Stimulated activated CD4-positive, alpha-beta T cell treated with anti-CD3 and anti-CD28 coated beads, TNF-alpha, amount 100 ng/mL, for 24 hours (primary cell): Measurements from ENCODE around the gene CEBPB.
"Not testable (repeated sequence)": the region's sequence is repeated elsewhere in the genome, so short reads cannot be mapped to it uniquely, and the experiment has no call there.

Experiments used
- DNase-seq, 3 experiments: peaks; one replicate each; pipeline ENCODE4 v3.0.0-alpha.2; 2020; ENCODE audit warnings: low read depth in 3 of 3

CEBPB gene

DNA sequence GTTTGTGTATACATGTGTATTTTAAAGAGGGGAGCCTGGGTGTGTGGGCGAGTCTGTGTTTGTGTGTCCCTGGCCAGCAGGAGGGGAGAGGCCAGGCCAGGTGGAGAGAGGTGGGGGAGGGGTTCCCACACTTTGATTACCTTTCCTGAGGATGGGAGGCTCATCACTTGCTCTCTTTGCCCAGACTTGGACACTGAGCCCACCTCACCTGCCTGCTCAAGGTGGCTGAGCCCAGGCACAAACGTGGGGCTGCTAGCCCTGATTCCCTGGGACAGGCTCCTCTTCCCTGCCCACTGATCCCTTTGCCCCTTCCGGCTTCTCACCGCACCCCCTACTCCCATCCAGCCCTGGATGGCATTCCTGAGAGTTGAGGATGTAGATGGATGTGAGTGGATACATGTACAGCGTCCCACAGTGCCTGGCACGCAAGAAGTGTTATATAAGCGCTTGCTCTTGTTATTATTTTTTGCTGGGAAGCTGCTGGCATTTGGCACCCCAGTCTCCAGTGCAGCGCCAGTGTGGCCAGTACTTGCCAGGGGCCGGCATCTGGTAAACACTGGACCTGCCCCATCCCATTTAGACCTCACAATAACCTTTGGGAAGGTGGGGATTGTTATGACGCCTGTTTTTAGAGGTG is 2.7 kb downstream of the CEBPB start:
- DNase-seq, result no peak

DNA sequence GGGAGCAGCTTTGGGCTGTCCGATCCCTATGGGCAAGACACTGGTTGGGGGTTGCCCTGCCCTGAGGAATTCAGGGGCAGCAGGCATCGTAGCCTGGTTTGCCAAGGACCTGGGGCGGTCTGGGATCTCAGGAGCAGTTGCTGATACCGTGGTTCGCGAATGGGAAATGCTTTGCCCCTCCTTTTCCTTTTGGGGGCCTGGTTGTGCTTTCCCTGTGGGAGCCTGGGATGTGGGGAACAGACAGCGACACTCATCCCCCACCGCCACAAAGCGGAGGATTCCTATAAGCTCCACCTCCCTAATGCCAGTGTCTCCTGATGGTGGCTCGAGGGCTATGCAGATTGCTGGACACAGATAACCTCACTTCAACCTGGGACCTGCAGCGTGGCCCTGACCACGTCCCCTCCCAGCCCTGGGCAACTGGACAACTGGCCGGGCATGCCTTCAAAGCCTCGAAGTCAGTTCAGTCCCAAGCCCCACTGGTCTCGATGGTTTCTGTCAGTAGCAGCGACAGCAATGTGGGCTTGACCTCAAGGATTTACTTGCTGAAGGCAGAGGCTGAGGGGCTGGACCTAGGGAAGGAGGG is 3.3 kb downstream of the CEBPB start:
- no peak for DNase-seq

DNA sequence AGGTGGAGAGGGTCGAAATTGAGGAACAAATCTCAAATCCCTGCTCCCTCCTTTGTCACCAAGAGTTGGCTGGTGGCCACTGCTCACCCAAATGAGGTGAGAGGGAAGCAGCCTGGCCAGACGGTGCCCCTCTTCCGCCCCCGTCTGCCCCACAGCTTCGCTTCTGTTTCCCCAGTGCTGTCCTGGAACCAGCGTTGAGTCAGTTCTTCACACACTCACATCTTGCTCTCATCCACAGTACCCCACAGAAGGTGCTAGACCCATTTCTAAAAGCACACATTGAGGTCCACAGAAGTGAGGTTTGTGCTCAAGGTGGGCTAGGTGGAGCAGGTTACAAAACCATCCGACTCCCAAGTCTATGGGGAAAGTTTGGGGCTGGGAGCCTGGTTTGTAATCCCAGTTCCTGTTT is 3.8 kb downstream of the CEBPB start:
- no peak for DNase-seq

DNA sequence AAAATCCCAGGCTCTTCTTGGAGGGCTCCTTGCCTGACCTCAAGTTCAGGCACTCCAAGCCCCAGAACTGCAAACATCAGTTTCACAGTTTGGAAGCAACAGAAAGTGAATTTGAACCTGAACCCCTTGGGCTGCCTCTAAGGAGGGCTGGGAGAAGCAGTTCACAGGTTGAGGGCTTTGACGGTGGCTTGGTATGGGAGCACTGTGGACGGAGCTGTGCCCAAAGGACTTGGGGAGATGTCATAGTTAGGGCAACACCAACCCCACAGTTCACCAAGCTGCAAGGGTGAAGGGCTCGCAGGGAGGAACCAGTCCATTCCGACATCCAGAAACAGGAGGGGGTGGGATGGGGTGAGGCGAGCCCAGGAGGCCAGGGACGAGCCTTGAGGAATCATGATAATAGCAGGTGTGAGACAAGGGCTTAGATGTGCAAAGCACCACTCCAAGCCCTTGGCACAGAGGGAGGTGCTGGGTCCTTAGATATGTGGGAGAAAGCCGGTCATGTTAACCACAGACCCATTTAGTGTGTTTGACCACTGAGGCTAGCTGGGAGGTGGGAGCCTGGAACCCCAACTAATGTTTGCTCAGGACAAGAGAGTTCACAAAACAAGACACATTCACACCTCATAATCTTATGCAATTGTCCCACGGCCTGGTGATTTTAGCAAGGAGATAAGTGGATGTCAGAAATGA is 4.3 kb downstream of the CEBPB start:
- DNase-seq, result no peak

DNA sequence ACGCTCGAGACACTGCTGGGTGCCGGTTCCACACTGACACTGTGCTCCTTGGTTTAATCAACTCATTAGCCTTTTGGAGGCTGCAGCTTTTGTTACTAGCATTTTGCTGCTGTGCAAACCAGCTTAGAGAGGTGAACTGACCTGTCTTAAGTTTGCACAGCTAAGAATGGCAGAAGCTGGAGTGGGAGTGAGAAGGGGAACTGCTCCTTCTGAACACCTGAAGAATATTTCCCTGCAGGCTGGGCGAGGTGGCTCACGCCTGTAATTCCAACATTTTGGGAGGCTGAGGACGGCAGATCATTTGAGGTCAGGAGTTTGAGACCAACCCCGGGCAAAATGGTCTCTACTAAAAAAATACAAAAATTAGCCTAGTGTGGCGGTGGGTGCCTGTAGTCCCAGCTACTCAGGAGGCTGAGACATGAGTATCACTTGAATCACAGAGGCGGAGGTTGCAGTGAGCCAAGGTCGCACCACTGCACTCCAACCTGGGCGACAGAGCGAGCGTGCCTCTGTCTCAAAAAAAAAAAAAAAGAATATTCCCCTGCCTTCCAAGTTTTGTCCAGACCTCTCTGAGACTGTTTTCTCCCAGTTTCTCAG is 5.0 kb downstream of the CEBPB start:
- DNase-seq, result no peak

DNA sequence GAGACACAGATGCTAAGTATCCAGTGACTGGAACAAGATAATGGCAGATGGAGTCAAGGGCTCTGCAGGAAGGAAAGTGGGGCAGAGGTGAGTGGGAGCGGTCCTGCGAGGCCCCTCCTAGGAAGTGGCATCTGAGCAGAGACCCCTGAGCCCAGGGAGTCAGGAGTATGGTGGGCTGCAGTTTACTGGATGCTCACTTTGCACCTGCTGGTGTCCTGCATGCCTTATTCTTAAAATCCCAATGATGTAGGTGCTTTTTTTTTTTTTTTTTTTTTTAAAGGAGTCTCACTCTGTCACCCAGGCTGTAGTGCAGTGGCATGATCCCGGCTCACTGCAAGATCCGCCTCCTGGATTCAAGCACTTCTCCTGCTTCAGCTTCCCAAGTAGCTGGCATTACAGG is 5.6 kb downstream of the CEBPB start:
- no peak for DNase-seq

DNA sequence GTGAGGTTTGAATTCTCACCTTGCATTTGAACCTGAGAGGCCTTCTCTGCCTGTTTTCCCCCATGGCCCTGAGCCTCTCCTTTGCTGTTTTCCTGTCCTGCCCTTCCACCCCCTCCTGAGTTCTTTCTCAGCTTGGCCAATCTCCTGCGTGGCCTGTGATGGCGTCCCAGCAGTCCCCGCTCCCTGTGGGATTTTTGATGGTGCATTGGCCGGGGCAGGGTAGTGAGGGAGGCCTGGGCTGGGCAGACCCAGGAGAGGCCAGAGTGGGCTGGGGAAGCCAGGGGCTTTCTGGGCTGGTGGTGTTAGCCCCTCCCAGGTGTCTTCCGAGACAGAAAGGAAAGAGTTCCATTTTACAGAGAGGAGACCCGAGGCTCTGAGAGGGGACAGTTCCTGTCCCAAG is 6.3 kb downstream of the CEBPB start:
- DNase-seq, result no peak

DNA sequence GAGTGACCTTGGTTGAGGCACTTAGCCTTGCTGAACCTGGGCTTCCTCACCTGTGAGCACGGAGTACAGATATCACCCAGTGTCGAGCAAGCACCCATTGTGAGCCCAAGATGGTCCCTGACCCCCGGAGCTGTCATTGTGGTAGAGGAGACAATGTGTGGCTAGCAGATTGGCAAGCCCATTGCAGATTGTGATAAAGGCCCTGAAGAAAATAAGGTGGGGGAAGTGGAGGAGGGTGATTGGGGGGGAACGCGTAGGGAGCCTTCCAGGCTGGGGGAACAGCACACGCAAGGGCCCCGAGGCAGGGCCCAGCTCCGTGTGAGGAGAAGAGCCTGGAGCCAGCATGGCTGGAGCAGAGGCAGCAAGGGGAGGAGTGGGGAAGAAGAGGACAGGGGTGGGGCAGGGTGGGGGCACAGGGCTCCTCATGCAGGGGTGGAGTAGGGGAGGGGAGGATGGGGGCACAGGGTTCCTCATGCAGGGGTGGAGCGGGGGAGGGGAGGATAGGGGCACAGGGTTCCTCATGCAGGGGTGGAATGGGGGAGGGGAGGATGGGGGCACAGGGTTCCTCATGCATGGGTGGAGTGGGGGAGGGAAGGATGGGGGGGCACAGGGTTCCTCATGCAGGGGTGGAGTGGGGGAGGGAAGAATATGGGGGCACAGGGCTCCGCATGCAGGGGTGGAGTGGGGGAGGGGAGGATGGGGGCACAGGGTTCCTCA is 7.0 kb downstream of the CEBPB start:
- no peak for DNase-seq

DNA sequence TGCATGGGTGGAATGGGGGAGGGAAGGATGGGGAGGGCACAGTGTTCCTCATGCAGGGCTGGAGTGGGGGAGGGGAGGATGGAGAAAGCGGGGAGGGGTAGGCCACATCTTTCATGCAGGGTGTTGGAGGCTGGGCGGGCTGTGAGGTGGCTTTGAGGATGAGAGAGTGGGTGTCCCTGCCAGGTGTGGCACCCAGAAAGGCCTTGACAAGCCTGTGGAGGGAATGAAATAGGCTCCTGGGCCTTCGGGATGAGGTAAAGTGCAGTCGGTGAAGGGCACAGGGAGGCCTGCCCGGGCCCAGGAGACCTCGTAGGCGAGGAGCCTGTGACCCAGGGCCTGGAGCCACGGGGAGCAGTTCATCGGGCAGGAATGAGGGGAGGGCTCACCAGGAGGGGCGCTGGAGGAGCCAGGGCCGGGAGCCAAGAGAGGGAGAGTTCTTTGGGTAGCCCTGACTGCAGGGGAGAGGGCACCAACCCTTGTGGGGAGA is 7.6 kb downstream of the CEBPB start:
- no peak for DNase-seq

DNA sequence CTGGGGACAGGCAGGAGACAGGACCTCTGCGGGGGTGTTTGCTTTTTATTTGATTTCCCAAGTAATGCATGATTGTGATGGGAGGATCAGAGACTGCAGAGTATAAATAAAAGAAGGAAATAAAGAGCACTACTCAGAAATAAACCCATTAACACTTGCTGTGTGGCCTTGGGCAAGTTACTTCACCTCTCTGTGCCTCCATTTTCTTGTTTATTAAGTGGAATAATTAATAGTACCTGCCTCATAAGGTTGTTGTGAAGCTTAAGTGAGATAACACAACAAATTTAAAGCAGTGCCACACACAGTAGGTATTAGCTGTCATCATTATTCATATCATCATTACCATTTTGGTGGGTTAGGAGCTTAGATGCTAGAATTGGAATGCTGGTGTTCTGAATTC is 8.1 kb downstream of the CEBPB start:
- no peak for DNase-seq

DNA sequence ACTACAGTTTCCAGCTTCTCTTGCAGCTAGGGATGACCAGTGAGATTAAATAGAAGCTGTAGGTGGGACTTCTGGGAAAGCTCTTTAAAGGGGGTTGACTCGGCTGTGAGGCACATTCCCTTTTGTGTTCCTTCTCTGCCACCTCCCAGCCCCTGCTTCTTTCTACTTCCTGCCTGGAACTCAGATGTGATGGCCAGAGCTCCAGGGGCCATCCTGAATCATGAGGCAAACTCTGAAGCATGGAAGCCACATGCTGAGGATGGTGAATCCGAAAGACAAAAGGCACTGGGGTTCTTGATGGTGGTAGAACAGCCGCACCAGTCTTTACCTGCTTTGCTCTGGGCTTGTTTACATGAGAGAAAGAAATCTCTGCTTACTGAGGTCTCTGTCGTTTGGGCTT is 9.1 kb downstream of the CEBPB start:
- DNase-seq, result no peak

DNA sequence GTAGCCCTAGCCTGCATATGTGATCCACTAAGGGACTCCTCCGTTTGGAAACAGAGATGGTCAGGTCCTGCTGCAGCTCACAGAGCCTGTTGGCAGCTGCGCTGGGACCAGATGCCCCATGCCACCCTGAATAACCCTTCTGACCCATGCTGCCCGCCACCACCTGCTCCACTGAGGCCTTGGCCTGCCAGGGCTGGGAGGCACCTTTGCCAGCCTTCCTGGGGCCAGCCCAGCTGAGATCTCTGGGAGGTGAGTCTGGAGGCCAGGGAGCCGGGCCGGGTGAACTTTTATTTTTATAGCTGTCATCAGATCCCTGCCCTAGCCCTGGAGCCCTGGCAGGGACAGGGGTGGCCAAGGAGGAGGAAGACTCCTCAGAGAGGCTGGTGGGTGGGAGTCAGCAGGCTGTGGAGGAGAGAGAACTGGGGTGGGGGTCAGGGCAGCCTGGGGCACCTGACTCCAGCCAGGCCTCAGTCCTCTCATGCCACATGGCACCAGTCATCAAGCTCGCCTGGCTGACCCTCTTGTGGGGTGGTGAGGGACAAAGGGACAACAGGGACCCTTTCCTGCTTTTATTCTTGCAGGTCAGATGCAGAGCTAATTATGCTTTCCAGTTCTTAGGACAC is 10.0 kb downstream of the CEBPB start:
- DNase-seq, result no peak

DNA sequence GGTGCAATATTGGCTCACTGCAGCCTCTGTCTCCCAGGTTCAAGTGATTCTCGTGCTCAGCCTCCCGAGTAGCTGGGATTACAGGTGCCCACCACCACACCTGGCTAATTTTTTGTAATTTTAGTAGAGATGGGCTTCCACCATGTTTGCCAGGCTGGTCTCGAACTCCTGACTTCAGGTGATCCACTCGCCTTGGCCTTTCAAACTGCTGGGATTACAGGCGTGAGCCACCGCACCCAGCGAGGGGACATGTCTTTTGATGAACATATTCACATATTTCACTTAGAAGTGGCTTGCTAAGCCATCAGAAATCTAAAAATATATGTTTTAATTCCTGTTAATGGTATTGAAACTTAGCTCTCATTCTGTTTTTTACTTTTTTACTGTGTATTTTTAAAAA is 11.1 kb downstream of the CEBPB start:
- not testable (repeated sequence) for DNase-seq

DNA sequence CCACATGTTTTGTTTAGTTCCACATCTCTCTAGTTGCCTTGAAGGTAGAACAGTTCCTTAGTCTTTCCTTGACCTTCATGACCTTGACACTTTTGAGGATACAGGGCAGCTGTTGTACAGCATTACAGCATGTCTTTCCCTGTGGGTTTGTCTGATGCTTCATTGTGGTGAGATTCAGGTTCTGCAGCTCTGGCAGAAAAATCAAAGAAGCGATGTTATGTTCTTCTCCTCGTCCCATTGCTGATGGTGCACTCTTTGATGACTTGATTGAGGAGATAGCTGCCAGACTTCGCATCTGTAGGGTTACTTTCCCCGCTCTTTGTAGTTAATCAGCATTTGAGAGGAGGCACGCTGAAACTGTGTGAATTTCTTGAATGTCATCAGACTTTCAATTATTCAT is 12.0 kb downstream of the CEBPB start:
- DNase-seq, result no peak

DNA sequence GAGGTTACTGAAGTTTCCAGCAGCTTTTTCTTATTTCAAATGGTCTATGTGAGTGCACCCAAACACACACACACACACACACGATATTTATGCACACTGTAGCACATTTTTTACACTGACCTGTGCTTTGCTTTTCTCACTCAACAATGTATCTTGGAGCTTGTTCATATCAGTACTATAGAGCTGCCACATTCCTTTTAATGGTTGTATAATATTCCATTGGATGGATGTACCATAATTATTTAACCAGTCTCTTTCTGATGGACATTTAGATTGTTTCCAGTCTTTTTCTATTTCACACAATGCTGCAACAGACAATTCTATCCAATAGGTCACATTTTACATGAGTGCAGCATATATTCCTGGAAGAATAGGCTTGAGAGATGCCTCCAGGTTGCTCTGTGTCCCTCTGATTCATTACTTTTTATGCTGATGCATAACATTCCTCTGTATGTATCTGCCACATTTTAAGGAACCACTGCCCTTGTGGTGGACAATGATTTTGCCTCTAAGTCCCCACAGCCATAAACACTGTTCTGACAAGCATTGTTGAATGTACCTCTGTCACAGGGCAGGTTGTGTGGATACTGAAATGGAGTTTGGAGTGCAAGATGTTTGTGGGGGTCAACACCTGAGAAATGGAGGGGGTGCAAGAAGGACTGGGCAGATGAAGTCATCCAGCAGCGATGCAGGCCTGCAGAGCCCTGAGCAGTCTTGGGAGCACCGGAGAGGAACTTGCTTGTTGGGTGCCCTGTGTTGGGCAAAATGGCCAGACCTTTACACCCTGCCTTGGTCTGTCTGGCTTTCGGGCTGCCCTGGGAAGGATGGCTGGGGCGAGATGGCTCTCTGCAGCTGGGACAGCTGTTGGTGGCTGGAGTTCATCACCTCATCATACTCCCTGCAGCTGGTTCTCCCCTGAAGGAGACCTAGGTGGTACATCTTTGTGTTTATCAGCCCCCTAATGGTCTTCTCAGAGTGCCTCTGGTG is 13.6 kb downstream of the CEBPB start:
- no peak for DNase-seq

DNA sequence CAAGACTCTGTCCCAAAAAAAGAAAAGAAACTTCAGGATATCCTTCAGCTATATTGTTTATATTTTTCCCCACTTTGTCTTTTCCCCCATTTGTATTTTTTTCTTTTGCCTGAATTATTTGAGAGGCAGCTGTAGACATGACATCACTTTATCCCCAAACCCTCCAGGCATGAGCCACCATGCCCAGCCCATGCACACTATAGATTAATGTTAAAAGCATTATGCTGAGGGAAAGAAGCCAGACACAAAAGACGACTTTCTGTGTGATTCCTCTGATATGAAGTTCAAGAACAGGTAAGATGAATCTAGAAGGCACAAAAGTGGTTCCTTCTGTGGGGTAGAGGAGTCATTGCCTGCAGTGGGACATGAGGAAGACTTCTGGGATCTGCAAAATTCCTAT is 16.4 kb downstream of the CEBPB start:
- no peak for DNase-seq

DNA sequence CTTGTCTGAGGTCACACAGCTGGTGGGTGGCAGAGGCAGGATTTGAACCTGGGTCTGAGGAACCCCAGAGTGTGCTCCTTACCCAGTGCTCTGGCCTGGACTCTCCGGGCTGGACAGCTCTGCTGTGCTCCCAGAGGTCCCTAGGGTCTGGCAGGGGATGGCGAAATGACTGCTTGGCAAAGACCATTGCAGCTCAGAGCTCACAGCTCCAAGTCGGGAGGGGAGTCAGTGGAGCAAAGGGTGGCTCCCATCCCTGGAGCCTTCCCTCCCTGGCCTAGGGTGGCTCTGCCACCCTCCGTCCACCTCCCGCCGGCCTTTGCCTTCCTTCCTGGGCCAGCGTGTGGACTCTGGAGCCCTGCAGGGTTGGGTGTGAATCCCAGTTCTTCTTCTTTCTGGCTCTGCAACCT is 17.5 kb downstream of the CEBPB start:
- no peak for DNase-seq

DNA sequence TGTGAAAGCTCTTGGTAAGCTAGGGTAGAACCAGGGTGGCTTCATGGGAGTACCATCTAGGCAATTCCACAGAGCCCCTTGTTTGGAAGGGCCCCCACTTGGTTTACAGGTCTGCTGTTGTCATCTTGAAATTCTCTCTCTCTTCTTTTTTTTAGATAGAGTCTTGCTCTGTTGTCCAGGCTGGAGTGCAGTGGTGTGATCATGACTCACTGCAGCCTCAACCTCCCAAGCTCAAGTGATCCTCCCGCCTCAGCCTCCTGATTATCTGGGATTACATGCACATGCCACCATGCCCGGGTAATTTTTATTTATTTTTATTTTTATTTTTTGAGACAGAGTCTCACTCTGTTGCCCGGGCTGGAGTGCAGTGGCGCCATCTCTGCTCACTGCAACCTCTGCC is 18.2 kb downstream of the CEBPB start:
- DNase-seq, result not testable (repeated sequence)

DNA sequence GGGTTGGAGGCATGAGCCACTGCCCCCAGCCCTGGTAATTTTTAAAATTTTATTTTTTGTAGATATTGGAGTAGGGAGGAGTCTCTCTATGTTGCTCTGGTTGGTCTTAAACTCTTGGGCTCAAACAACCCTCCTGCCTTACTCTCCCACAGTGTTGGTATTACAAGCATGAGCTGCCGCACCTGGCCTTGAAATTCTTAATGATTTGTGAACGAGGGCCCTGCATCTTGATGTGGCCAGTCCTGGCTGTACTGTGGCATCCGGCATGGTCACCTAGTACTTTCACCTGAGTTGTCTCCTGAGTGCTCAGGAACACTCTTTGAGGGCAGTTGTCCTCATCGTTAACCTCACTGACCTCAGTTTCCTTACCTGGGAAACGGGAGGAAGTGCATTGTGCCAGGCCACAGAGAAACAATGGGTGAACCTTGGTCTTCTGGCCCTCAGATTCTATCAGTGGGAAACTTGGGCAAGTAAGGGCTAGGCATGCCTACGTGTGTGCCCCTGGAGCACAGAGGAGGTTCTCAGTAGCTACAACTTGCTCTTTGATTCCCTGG is 19.5 kb downstream of the CEBPB start:
- no peak for DNase-seq

DNA sequence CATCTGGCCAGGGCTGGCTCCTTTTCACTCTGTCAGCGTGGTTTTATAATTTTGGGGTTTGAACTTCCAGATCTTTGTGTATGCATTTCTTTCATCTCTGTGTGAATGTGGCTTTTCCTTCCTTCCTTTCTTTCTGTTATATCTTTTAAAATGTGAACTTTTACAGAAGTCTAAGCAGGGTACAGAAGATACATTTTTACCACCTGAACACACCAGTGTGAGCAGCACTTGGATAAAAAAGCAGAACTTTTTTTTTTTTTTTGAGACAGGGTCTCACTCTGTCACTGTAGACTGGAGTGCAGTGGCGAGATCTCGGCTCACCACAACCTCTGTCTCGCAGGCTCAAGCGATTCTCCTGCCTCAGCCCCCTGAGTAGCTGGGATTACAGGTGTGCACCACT is 20.5 kb downstream of the CEBPB start:
- no peak for DNase-seq
